ENCODE results near the gene RFX2.
"Not testable (repeated sequence)": the region's sequence is repeated elsewhere in the genome, so short reads cannot be mapped to it uniquely, and the experiment has no call there.

RFX2 gene

DNA sequence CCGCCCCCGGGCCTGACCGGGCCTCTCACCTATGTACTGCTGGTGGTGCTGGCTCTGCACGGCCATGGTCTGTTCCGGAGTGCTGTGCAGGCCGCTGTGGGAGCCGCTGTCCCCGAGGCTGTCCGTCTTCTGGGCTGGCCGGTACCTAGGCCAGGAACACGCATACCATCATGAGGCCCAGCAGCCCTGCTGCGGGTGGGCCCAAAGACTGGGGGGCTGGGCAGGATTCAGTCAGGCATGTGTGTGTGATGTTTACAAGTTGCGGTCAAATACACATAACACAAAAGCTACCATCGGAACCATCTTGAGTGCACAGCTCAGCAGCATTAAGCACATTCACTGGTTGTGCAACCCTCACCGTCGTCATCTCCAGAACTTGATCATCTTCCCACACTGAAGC lies 100.2 kb downstream of the RFX2 start:
- DNase-seq: no peak

DNA sequence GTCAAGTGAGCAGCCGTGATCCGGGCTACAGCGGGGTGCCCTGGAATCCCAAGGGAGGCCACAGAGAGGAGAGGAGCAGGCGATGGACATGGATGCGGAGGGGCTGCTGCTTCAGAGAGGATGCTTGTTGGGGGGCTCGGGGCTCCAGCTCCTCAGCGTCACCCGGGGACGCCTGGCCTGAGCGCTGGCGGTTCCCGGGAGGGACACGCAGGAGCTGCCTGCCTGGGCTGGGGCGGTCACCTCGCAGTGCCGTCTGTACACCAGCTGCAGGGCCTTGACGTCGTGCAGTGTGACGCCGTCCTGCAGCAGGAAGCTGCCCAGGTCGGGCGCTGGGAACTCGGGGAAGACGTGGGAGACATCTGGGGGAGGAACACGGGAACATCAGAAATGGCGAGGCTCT lies 102.4 kb downstream of the RFX2 start:
- DNase-seq: no peak

DNA sequence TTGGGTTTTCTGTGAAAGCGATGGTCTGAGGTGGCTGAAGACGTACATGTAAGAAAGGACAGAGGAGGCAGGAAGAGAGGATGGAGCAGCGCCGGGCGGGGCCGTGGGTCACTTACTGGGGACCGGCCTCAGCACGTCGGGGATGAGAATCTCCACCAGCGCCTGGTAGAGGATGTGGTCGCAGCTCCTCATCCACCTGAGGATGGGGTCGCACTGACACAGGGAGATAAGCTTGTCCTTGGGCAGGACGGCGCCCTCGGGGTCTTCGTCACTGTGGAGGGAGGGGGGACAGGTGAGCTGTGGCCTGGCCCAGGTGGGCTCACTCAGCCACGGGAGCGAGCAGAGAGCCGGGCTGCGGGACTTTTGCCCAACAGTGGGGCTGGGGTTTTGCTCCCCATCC lies 103.4 kb downstream of the RFX2 start:
- no peak for DNase-seq

- not testable (repeated sequence) for DNase-seq
Observed at GRCh38 chr19:6006070-6006446, 104.2 kb downstream of the RFX2 start.

- no peak for DNase-seq
Observed at GRCh38 chr19:6005321-6006069, 104.8 kb downstream of the RFX2 start.

GRCh38 chr19:6003976-6004375 lies 106.3 kb downstream of the RFX2 start:
- no peak for DNase-seq

- no peak for DNase-seq
Observed at GRCh38 chr19:6002591-6002990, 107.7 kb downstream of the RFX2 start.

- no peak for DNase-seq
Observed at GRCh38 chr19:6000228-6000847, 110.0 kb downstream of the RFX2 start.

GRCh38 chr19:5999693-6000092 lies 110.6 kb downstream of the RFX2 start:
- no peak for DNase-seq

GRCh38 chr19:5997371-5997770 lies 112.9 kb downstream of the RFX2 start:
- DNase-seq: no peak

- DNase-seq: no peak
Observed at GRCh38 chr19:5996623-5997320, 113.5 kb downstream of the RFX2 start.

DNA sequence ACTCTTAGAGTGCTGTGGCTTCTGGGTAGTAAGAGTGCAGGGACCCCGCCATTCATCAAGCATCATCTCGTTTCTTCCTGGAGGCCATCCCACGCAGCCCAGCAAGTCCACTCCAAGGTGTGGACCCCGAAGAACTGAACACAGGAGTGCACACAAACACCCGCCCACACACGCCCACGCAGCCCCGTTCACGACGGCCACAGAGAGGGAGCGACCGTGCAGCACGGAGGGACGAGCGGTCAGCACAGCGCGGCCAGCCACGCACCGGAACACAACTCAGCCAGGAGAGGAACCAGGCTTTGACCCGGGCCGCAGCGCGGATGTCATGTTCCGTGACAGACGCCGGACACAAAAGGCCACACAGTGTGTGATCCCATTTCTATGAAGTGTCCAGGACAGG lies 114.2 kb downstream of the RFX2 start:
- no peak for DNase-seq

- no peak for DNase-seq
Observed at GRCh38 chr19:5995606-5996005, 114.7 kb downstream of the RFX2 start.

DNA sequence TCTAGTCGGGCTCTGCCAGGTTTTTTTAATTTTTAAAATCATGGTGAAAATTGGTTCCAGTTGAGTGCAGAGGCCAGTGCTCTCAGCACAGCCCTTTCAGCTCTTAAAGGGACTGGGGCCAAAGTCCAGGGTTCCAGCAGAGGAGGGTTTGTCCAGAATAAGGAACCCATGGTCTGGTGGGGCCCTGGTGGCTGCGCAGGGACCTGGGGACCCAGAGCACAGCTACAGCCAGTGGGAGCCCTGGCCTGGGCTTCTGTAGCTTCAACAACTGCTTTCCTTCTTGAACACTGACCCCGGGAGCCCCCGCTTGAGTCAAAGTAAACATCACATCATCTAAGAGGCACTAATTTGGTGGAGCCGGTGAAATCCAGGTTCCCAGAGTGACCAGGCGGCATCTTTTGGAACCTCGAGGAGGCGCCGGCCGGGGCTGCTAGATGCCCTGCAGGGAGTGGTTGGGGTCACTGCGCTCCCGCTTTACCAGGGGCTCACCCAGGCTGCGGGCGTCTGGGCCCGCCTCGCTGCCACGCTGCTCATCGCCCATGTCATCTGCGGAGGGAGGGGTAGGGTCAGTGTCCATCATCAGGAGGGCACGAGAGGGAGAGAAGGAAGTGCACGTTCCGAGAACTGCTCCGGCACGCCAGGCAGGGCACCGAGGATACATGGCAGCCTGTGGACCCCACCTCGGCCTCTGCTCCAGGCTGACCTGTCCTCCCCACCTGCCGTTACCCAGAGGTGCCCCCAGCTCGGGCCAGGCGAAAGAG lies 115.7 kb downstream of the RFX2 start:
- DNase-seq: no peak

DNA sequence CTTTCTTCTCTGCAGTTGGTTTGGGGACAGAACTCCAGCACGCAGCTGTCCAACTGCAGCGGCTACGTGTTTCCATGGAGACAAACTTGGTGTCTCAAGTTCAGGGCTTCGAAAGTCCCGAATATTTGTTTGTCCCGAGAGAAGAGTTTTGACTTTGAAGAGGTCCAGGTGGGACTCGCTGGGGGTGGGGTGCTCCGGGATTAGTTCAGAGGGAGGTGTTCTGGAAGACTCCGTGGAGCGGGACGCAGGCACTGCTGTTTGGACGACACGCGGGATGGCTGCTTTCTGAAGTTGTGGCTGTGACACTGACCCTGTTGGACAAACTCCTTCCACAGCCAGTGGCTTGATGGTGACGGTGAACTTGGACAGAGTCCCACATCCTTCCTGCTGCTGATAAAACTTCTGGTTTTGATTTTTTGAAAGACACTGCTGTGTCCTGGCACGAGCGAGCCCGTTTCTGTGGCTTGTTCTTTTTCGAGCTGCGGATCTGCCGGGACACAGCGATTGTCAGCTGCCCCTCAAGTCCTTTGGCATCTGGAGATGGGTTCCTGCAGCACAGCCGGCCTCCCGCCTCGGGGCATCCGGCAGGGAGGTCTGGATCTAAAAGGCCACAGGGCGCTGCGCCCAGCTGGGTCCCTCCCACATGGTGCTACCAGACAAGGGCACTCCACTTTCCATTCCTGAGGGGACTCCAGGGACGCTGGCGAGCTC lies 116.5 kb downstream of the RFX2 start:
- no peak for DNase-seq

DNA sequence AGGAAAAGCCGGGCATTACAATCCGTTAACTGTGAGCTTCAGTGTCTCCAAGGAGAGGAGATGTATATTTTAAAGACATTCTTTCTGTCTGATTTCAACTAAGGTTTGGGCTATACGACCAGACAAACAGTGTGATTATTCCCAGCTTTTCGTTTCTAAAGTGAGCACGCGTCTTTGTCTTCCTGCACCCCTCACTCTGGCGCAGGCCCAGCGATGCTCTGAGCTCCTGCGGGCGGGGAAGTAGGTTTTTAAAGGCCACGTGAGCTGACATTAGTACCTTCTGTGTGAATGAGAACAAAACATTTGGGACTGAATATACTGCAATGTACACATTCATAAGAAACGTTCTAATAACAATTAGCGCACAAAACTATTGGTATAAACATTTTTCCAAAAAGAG lies 117.1 kb downstream of the RFX2 start:
- no peak for DNase-seq

DNA sequence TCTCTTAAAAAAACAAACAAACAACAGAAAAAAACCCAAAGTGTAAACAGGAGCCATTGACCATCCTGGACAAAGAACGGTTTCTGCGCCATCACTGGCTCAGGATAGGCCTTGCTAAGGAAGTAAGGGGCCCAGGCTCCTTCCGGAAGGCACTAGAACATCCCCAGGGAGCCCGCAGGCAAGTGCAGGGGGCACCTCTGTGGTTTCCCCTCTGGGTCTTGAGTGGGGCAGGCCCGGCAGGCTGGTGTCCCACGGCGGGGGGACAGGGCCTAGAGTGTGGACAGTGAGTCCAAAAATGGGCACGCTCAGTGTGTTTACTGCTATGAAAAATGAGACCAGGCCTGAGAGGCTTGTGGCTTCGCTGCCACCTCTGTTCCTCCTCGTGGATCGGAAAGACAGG lies 117.5 kb downstream of the RFX2 start:
- no peak for DNase-seq

DNA sequence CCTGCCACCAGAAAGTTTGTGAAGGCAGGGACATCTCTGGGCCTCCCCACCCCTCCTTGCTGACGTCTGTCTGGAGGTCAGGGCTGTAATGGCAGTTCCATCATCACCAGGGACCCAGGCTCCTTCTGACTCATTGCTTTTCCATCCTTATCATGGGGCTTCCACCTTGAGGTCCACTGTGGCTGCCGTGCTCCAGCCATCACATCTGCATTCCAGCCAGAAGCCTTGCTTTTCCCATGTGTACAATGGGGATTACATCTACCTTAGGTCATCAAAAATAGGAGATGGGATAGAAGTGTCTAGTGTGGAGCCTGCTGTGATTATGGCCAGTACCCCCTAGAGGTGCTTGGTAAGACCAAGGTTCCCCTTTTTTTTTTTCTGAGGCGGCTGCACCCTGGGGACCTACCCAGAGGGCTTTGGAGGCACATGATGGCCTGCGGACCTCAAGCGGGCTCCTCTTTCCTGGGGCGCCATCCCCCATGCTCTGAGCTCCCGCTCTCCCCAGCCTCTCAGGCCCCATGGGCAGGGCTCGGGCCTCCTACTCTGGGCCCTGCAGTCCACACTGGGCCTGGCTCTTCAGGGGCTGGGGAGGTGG lies 119.0 kb downstream of the RFX2 start:
- no peak for DNase-seq

DNA sequence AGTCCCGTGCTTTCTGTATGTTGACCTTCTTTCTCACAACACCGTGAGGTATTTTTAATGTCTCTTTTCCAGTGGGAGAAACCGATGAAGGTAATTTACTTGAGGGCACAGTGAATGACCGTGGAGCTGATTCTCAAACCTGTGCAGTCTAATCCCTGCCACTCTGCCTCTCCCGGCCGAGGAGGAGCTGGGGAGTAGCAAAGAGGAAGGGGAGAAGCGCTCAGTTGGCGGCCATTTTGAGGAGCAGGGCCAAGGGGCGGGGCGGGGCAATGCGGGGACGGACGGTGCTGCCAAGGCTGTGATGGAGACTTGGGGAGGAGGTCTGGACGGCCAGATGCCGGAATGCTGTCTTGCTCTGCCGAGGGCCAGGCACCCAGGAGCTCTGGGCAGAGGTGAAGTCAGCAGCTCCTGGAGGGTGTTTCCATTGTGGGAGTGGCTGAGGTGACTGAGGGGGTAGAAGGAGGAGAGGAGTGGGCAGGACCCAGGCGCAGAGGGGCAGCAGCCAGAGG lies 120.0 kb downstream of the RFX2 start:
- no peak for DNase-seq

- DNase-seq: no peak
Observed at GRCh38 chr19:5989388-5990074, 120.8 kb downstream of the RFX2 start.
